ENCODE results near the gene GMIP. TPM values are rescaled to one million over a fixed set of nuclear protein-coding genes. Genes with fewer than 3 reads are reported as not detected.
"Not testable (repeated sequence)": the region's sequence is repeated elsewhere in the genome, so short reads cannot be mapped to it uniquely, and the experiment has no call there.

The GMIP gene
- total RNA-seq, 2 donors from 2014 or later = 8.3 to 11.4 TPM

- DNase-seq (ENCODE audit: low spot score) = no peak
- intact Hi-C loops (cut with DNase I) = no loop called here
Measured at GRCh38 chr19:19619181-19619848, 24.1 kb downstream of the GMIP start.

- DNase-seq (ENCODE audit: low spot score) = peak; percentile 98
- intact Hi-C loops (cut with DNase I) = no loop called here
Measured at GRCh38 chr19:19618219-19619051, 25.0 kb downstream of the GMIP start, which contains the start of gene PBX4. Gene PBX4, minus strand, starts transcription at chr19:19618687. Its CDS starts 58 bp downstream, at chr19:19618629.

GRCh38 chr19:19615086-19615485 lies 28.4 kb downstream of the GMIP start:
- DNase-seq (ENCODE audit: low spot score) = no peak
- intact Hi-C loops (cut with DNase I) = no loop called here

GRCh38 chr19:19613506-19613905 lies 30.0 kb downstream of the GMIP start:
- intact Hi-C loops (cut with DNase I) = no loop called here
- DNase-seq (ENCODE audit: low spot score) = no peak

- intact Hi-C loops (cut with DNase I) = no loop called here
- DNase-seq (ENCODE audit: low spot score) = no peak
Measured at GRCh38 chr19:19610376-19611202, 32.9 kb downstream of the GMIP start.

- DNase-seq (ENCODE audit: low spot score); intact Hi-C loops (cut with DNase I): not testable (repeated sequence)
Measured at GRCh38 chr19:19606686-19607085, 36.8 kb downstream of the GMIP start.

- DNase-seq (ENCODE audit: low spot score) = no peak
- intact Hi-C loops (cut with DNase I) = no loop called here
Measured at GRCh38 chr19:19606021-19606420, 37.4 kb downstream of the GMIP start.

GRCh38 chr19:19602713-19603324 lies 40.6 kb downstream of the GMIP start:
- intact Hi-C loops (cut with DNase I) = no loop called here
- DNase-seq (ENCODE audit: low spot score) = no peak

GRCh38 chr19:19602136-19602712 lies 41.2 kb downstream of the GMIP start:
- intact Hi-C loops (cut with DNase I) = no loop called here
- no peak for DNase-seq (ENCODE audit: low spot score)

- no peak for DNase-seq (ENCODE audit: low spot score)
- intact Hi-C loops (cut with DNase I) = no loop called here
Measured at GRCh38 chr19:19600793-19601330, 42.6 kb downstream of the GMIP start.

- intact Hi-C loops (cut with DNase I) = not testable (repeated sequence)
Measured at GRCh38 chr19:19598728-19599451, 44.6 kb downstream of the GMIP start.

GRCh38 chr19:19597809-19598306 lies 45.6 kb downstream of the GMIP start:
- intact Hi-C loops (cut with DNase I) = no loop called here

More at GRCh38 chr19:19598728-19599451, 44.6 kb downstream of the GMIP start:
- not testable (repeated sequence) for DNase-seq (ENCODE audit: low spot score)

GRCh38 chr19:19595171-19595701 lies 48.2 kb downstream of the GMIP start:
- intact Hi-C loops (cut with DNase I) = no loop called here
- no peak for DNase-seq (ENCODE audit: low spot score)

More at GRCh38 chr19:19597809-19598306, 45.6 kb downstream of the GMIP start:
- DNase-seq (ENCODE audit: low spot score) = no peak

GRCh38 chr19:19594381-19594780 lies 49.1 kb downstream of the GMIP start:
- intact Hi-C loops (cut with DNase I) = no loop called here
- no peak for DNase-seq (ENCODE audit: low spot score)

GRCh38 chr19:19592690-19593089 lies 50.8 kb downstream of the GMIP start:
- intact Hi-C loops (cut with DNase I) = no loop called here
- DNase-seq (ENCODE audit: low spot score) = no peak

- intact Hi-C loops (cut with DNase I) = no loop called here
- no peak for DNase-seq (ENCODE audit: low spot score)
Measured at GRCh38 chr19:19591133-19591825, 52.2 kb downstream of the GMIP start.

GRCh38 chr19:19588546-19588945 lies 54.9 kb downstream of the GMIP start:
- intact Hi-C loops (cut with DNase I) = no loop called here
- no peak for DNase-seq (ENCODE audit: low spot score)
